ENCODE results near the gene LMAN2.
A peak's percentile ranks its signal among the peaks of the same experiment; 100 is the strongest.

The LMAN2 gene, protein sequence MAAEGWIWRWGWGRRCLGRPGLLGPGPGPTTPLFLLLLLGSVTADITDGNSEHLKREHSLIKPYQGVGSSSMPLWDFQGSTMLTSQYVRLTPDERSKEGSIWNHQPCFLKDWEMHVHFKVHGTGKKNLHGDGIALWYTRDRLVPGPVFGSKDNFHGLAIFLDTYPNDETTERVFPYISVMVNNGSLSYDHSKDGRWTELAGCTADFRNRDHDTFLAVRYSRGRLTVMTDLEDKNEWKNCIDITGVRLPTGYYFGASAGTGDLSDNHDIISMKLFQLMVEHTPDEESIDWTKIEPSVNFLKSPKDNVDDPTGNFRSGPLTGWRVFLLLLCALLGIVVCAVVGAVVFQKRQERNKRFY

DNA sequence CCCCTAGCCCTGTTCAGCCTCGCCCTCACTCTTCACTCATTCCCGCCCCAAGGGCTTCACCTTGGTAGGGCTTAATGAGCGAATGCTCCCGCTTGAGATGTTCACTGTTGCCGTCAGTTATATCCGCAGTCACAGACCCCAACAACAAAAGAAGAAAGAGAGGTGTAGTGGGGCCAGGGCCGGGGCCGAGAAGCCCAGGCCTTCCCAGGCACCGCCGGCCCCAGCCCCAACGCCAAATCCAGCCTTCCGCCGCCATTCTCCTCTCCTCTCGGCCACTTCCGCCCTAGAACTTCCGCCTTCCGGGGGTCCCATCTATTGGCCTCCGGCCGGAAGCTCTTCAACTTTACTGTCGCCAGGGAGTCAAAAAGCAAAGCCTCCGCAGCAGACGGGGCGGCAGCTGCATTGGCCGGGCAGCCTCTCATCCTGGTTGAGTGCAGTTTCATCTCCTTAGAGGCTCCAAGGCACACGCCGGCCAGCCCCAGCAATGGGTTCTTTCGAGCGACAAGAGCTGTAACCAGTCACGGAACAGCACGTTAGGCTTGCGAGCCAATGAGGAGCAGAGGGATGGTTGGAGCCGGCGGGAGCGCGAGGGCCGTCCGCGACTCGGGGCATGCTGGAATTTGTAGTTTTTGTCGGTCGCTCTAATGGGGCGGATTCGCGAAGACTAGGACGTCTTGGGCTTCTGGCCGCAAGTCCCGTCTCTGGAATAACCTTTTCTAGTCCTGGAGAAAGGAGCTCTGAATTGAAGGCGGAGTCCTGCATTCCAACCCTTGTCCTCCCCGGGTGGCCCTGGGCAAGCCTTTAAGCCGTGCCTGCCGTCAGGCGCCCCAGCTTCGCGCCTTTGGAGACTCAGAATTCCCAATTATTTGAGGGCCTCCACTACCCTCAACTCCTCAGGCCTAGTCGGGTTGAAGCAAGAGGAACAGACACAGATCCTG is at the start of gene LMAN2:
LMAN2 (minus strand) TSS at position 277 of the 938 bp plus-strand sequence; CDS start at position 256, 21 bp downstream.
- peak; percentile 92 for DNase-seq

DNA sequence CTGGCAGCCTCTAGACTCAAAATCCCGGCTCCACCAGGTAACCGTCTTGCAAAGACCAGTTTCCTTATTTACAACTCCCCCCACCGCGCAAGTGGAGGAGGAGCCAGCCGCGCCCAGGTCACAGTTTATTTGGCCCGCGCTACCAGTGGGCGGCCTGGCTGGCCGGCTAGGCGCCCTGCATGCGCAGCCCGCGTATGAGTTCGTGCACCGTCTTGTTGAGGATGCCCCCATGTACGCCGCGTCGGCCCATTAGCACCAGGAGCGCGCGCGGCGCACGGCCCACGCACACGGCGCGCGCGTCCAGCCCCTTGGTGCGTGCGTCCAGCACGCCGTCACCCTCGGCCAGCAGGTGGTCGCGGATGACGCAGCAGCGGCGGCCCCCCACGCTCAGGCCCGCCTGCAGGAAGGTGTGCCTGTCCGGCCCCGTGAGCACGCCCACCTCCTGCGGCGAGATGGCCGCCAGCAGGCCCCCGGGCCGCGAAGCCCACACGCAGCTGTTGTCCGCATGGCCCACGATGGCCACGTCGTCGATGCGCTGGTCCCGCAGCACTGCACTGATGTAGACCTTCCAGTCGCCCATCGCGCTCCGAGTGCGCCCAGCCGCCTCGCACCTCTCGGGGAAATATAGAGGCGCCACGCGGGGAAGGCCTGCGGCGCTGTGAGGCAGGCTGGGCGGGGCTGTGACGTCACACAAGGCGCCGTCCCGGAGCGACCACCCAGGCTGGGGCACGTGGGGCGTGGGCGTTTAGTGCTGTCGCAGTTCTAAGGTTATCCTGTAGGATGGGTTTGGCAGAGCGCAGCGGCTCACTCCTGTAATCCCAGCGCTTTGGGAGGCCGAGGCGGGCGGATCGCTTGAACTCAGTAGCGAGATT is 48.8 kb upstream of the LMAN2 start, which contains the start of gene PFN3:
PFN3 (minus strand) TSS at position 665 of the 872 bp plus-strand sequence; CDS start at position 580, 85 bp downstream.
- no peak for DNase-seq

DNA sequence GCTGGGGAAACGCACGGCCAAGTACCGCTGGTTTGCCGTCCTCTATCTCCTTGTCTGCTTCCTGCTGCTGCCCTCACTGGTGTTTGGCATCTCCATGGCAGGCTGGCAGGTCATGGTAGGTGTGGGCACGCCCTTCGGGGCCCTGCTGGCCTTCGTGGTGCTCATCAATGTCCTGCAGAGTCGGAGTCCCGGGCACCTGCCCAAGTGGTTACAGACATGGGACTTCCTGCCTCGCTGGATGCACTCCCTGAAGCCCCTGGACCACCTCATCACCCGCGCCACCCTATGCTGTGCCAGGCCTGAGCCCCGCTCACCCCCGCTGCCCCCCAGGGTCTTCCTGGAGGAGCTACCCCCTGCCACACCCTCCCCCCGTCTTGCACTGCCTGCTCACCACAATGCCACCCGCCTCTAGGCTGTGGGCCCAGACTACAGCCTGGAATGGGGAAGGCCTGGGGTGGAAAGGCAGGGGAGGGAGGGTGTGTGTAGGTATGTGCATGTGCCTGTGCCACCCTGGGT is 46.5 kb upstream of the LMAN2 start:
- DNase-seq: no peak

DNA sequence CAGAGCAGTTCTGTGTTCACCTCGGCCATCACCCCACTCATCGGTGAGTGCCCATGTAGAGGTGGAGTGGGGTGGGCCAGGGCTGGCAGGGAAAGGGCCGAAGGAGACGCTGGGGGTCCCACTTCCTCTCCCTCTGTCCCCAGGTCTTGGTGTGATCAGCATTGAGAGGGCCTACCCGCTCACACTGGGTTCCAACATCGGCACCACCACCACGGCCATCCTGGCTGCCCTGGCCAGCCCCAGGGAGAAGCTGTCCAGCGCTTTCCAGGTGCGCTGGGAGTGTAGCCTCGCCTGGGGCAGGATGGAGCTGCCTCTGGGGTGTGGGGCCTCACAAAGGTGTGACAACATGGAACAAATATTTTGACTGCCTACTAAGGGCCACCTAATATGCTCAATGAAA is 45.3 kb upstream of the LMAN2 start:
- no peak for DNase-seq

DNA sequence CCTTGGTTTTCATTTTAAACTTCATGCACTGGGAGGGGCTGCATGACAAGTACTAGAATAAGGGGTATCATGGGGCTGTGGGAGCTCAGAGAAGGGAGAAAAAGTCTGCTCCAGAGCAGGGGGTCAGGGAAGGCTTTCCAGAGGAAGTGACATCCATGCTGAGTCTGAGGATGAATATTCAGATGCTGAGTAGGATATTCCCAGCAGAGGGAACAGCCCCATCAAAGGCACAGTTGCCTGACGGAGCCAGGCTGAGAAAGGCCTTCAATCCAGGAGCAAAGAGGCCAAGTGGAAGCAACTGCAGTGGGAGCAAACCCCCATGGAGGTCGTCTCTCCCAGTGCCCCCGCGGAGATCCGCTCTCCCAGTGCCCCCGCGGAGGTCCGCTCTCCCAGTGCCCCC is 44.6 kb upstream of the LMAN2 start:
- DNase-seq: no peak

DNA sequence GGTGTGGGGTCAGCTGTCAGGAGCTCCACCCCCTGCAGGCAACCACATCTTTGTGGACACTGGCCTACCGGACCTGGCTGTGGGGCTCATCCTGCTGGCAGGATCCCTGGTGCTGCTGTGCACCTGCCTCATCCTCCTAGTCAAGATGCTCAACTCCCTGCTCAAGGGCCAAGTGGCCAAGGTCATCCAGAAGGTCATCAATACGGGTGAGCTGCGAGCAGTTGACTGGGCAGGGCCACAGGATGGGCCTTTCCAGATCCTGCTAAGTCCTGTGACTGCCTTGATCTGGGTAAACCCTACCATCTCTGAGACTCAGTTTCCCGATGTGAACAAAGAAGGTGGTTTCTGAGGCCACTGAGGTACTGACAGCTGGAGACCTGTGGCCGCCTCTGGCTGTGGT is 42.5 kb upstream of the LMAN2 start:
- DNase-seq: no peak

DNA sequence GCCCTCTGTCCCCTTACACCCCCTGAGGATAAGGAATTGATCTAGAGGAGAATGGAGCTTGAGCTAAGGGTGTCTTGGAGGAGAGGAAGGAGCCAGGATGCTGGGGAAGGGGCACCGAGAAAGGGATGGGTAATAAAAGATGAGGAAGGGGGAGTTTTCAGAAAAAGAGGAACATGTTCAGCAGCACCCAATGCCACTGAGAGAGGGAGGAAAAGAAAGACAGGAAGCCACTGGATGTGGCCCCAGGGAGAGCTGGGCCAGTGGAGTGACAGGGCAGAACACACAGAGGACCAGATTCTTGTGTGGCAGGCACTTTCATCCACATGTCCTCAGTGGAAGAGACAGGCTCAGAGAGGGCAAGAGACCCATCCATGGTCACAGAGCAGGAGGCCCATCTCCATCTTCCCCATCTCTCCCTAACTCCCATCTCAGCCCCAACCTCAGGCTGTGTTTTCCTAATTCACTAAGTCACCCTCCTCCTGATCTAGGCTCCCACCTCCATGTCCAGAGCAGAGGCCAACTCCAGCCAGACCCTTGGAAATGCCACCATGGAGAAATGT is 41.8 kb upstream of the LMAN2 start:
- DNase-seq: no peak

DNA sequence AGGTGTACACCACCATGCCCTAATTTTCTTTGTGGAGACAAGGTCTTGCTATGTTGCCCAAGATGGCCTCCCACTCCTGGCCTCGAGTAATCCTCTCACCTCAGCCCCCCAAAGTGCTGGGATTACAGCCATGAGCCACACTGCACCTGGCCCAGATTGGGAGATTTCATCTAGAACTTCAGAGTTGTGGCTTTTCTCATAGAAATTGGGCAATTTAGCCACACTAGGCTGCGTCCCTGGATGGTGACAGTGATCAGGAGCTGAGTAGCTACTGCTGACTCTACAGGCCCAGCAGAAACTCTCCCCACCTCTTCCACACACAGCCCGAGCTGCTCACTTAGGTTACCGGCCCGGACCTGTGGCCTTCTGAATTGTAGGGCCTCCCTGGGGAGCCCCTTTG is 41.3 kb upstream of the LMAN2 start:
- DNase-seq: no peak

DNA sequence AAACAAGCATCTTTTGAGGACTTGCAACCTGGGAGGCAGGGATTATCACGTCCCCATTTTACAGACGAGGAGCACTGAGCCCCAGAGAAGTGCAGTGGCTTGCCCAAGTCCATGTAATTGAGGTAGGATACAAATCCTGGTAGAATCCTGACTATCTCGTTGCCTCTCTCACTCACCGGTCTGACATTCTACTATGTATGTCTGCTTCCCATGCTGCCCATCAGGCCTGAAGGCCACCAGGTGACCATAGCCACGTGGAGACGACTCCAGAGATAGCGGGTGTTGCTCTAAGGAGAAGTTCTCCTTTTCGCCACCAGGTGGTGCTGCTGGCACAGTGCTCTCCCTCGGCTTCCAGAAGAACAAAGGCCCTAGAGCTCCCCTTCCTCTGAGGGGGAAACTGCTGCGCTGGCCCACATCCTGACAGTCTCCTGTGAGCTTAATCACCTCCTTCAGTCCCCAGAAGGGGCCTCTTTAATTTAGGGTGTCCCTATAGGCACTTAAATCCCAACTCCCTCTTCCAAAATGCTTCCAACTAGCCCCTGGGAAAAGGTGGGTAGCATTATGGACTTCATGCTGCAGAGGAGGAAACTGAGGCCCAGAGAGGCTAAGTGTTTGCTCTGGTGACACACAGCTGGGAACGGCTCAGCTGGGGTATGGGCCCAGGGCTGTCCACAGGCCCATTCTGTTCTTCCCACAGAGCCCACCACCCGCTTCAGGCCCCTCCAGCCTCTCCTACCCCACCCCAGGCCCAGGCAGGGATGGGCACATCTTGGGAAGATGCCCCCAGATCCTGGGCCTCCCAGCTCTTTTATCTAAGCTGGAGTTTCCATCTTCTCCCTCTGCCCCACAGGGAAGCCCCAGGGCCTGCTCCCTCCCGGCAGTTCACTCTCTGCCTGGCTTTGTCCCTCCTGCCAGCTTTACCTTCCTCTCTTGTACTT is 39.2 kb upstream of the LMAN2 start:
- peak; percentile 92 for DNase-seq

DNA sequence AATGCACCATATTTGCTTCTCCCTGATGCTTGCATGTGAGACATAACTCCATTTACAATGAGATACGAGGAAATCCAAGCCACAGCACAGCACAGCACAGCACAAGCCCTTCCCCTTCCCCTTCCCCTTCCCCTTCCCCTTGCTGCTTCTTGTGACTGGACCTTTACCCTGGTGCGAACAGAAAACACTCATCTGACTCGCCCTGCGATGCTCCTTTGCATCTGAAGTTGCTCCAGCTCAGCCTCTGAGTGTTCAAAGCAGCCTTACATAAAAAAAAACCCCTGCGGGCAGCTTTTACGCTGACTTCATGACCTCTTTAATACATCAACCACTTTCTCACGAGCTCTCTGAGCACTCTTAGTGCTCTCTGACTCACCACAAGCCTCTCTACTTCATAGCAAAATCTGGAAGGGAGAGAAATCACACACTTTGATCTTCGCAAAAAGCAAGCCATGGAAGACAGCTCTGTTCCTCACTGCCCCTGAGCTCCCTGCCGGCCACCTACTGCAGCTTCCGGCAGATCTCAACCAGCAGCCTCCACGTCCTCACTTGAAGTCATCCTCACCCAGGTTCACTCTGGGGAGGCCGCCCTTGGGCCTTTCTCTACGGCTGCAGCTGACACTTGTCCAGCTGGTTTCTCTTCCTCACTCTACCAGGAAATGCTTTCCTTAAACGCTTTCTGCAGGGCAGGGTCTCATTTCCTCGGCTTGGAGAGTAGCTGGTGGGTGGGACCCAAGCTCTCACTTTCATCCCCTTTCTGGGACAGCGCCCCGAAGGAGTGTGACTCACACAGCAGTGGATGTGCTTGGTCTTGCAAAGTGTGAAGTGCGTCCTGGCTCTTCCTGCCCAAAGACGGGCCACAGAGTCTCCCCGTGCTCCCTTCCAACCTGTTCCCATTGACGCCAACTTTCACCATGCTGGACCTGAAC is 38.0 kb upstream of the LMAN2 start:
- DNase-seq: peak; percentile 69

DNA sequence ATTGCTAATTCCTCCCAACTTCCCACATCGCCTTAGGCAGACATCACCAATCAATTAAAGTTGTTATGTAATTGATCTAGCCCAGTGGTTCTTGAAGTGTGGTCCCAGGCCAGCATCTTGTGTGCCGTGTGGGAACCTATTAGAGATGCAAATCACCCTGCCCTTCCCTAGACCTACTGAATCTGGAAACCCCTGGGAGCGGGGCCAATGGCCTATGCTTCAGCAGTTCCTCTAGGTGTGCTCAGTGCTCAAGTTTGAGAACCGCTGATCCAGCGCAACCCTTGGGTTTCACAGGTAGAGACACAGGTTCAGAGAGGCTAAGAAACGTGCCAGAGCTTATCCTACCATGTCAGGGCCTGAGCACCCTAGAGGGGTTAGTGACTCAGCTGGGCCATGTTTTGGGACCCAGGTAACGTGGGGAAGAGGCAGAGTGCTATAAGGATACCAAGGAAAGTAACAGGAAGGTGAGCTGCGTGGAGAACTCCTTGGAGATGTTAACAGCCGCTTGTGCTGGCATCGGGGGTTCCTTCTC is 37.1 kb upstream of the LMAN2 start:
- DNase-seq: no peak

DNA sequence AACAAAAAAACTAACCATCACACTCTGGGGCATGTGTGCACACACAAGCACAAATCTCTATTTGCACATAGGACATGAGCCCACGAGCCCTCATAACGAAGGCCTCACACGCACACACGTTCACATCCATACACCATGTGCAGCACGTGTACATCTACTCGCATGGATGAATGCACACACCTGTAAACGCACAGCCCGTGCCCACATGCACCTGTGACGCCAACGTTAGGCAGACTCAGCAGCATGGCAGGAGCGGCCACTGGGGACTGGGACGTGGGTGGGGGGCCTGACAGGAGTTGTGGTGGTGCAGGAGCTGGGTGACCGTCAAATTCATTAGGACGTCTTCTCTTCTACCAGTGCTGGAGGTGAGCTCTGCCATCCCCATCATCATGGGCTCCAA is 35.9 kb upstream of the LMAN2 start:
- no peak for DNase-seq

DNA sequence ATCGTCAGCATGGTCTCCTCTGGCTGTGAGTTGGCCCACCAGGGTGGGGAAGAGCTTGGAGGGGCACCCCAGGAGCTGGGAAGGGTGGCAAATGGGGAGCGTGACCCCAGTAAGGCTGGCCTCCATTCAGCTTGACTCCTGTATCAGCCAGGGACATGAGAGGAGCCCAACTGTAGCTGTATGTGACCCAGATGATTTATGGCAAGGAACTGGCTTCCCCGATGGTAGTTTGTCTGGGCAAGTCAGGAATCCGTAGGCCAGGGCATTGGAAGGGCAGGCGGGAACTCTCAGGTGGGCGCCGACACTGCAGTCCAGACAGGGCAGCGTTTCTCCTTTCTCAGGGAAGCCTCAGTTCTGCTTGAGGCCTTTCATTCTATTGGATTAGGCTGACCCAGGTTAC is 35.1 kb upstream of the LMAN2 start:
- no peak for DNase-seq

DNA sequence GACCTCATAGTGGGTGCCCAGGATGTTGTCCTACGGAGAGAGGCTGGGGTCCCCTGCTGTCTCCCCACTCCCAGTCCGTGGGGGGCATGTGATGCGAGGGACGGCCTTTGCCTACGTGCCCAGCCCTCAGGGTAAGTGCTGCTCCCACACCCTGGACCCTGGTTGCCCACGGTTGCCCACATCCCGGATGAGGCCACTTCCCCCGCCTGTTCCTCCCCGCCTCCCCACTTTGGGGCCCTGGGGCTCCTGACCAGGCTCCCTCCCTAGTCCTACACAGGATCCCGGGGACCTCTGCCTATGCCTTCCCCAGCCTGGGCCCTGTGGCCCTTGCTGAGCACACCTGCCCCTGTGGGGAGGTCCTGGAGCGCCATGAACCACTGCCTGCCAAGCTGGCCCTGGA is 34.3 kb upstream of the LMAN2 start:
- no peak for DNase-seq

DNA sequence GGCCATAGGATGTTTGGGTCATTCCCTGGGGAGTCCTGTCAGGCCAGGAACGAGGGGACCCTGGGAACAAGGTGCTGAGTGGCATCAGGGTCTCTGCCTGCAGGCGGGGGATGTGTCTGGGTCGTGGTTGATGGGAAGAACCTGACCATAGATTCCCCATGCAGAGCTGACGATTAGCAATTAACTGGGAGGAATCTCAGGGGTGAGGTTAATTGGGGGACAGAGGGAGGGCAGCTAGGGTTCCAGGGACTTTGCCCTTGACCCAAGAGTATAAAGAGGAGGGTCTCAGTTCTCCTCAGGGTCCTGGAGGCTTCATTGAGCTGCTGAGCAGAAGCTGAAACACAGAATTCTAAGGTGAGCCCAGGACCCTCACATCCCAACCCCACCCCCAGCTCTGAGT is 32.7 kb upstream of the LMAN2 start, which contains the start of gene SLC34A1:
SLC34A1 (plus strand) TSS at position 301 of the 400 bp plus-strand sequence. CDS start 1,308 bp downstream, outside the sequence.
- DNase-seq: no peak

DNA sequence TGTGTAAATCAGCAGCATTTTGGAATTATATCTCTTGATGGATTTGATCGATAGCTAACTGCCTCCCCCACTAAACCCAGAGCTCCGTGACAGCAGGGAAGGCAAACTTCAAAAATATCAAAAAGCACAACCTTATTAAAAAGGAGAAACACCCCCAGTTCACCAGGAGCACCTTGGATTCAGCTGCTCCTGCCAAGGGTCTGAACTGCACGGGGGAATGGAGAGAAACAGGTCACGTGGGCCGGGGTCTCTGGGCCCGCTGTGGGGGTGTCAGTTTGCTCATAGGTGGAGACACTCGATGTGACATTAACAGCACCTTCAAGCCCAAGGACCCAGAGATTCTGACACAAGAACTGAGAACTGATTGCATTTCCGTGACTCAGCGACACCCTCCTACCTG is 31.7 kb upstream of the LMAN2 start:
- no peak for DNase-seq

DNA sequence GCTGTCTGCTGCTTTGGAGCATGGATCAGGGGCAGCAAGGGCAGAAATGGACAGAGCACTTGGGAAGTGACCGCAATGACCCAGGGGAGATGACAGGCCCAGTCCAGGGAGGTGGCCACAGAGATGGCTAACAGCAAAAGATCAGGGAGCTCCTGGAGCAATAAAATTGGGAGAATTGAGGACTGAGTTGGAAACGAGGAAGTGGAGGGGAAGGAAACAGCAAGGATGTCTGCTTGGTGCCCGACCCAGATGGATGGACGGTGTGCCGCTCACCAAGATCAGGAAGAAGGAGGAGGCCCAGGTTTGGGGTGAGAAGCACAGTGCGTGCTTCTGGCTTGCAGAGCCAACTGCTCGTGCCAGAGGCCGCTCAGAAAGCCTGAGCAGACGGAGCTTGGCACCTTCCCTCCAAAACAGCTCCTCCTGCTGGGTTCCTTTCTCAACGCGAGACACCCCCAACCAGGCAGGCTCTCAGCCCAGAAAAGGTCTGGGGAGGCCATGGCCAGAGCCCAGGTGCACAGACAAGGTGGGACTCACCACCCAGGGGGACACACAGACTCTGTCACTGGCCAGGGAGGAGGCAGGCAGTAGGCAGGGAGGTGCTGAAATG is 31.1 kb upstream of the LMAN2 start:
- peak; percentile 68 for DNase-seq

DNA sequence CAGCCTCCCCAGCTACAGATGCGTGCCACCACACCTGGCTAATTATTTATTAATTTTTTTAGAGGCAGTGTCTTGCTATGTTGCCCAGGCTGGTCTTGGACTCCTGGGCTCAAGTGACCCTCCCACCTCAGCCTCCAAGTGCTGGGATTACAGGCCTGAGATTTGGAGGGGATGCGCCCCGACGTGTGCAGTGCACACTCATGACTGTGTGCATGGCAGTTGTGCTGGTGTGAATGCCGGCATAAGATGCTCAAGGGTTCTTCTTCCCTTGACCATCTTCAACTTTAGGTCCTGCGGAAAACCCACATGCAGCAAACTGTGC is 29.3 kb upstream of the LMAN2 start:
- DNase-seq: no peak

Data from CD4-positive, alpha-beta T cell treated with Interleukin-6 for 4 hours (primary cell).